Tibial nerve (tissue), 4 donors: ENCODE results near the gene CYBB. TPM values are rescaled to one million over a fixed set of nuclear protein-coding genes. Genes with fewer than 3 reads are reported as not detected.

ENCODE experiments used
- DNase-seq, 2 donors: peaks; one replicate each; pipeline ENCODE4 v3.0.0-alpha.2; 2019; ENCODE audit warnings: low spot score in 2 of 2
- H3K27ac ChIP-seq, 4 donors: fragments of 200-600 bp; sonication (generic) in 3 of 4; one replicate each; pipeline ENCODE4 v1.5.1; 2017 to 2019; ENCODE audit warnings: mild to moderate bottlenecking in 1 of 4
- H3K27me3 ChIP-seq, 2 donors: fragments of 200-600 bp; sonication (generic) in 1 of 2; one replicate each; pipeline versions ENCODE4 v1.5.1 to v1.6.0; 2017 to 2019
- H3K36me3 ChIP-seq, 3 donors: fragments of 200-600 bp; sonication (generic); one replicate each; pipeline ENCODE4 v1.5.1; 2018 to 2019
- H3K4me1 ChIP-seq, 4 donors: fragments of 200-600 bp; sonication (generic) in 3 of 4; one replicate each; pipeline ENCODE4 v1.5.1; 2017 to 2019
- H3K4me3 ChIP-seq, 4 donors: fragments of 200-600 bp; sonication (generic) in 3 of 4; one replicate each; pipeline ENCODE4 v1.5.1; 2017 to 2019; ENCODE audit warnings: mild to moderate bottlenecking in 1 of 4, moderate library complexity in 1 of 4
- H3K9me3 ChIP-seq, 4 donors: fragments of 200-600 bp; sonication (generic) in 3 of 4; one replicate each; pipeline ENCODE4 v1.5.1; 2017 to 2019
- EP300 ChIP-seq, 2 donors: sonication (generic); formaldehyde crosslinking; IDR thresholded peaks; one replicate each; pipeline ENCODE4 v1.6.1; 2017; ENCODE audit warnings: antibody characterized with exemption in 2 of 2, mild to moderate bottlenecking in 1 of 2
- POLR2A ChIP-seq, 2 donors: fragments of 450-650 bp; IDR thresholded peaks; one replicate each; pipeline ENCODE4 v1.6.1; 2017; ENCODE audit warnings: antibody characterized with exemption in 2 of 2, mild to moderate bottlenecking in 2 of 2, moderate library complexity in 2 of 2
- WGBS, 2 donors: methylation state at CpG; one replicate each; pipeline ENCODE4 v1.1.5; 2018; 5-methylcytosine and 5-hydroxymethylcytosine counted together
- total RNA-seq, 4 donors: library from RNA; depleted of rRNA; stranded (reverse); fragments of >200 nt; gene quantifications; one replicate each; pipeline ENCODE4 v1.1.0, GENCODE V29; 2016
- TF ChIP-seq, protein P1 (sequence below), 5 experiments: fragments of 200-600 bp in 3 of 5; fragments of 450-650 bp in 2 of 5; sonication (generic) in 3 of 5; IDR thresholded peaks; one replicate each; pipeline ENCODE4 v1.5.1; 2016 to 2019; ENCODE audit warnings: antibody characterized with exemption in 5 of 5, mild to moderate bottlenecking in 3 of 5, moderate library complexity in 2 of 5

CYBB gene
- total RNA-seq, 4 donors from 2014 or later = 19.5 to 26.0 (median 21.8) TPM

- H3K27ac ChIP-seq = no peak overlapping the region
- H3K36me3 ChIP-seq = no peaks in the 10 kb centered on the region
- no peaks in the 10 kb centered on the region for H3K4me1 ChIP-seq
- H3K4me3 ChIP-seq = no peak overlapping the region
- no peaks in the 10 kb centered on the region for H3K27me3 ChIP-seq
- no peak for DNase-seq
- WGBS, 2 donors = 69 to 70% methylated on average over 2 of the region's 2 CpGs
- H3K9me3 ChIP-seq = no peaks in the 10 kb centered on the region
- TF ChIP-seq EP300 (IDR thresholded peaks at IDR 0.05) (no peak), POLR2A (IDR thresholded peaks at IDR 0.05) (no peak)
- TF ChIP-seq, protein P1, sequence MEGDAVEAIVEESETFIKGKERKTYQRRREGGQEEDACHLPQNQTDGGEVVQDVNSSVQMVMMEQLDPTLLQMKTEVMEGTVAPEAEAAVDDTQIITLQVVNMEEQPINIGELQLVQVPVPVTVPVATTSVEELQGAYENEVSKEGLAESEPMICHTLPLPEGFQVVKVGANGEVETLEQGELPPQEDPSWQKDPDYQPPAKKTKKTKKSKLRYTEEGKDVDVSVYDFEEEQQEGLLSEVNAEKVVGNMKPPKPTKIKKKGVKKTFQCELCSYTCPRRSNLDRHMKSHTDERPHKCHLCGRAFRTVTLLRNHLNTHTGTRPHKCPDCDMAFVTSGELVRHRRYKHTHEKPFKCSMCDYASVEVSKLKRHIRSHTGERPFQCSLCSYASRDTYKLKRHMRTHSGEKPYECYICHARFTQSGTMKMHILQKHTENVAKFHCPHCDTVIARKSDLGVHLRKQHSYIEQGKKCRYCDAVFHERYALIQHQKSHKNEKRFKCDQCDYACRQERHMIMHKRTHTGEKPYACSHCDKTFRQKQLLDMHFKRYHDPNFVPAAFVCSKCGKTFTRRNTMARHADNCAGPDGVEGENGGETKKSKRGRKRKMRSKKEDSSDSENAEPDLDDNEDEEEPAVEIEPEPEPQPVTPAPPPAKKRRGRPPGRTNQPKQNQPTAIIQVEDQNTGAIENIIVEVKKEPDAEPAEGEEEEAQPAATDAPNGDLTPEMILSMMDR (IDR thresholded peaks at IDR 0.05) = no peak
Observed at GRCh38 chrX:37752281-37752680, 27.6 kb upstream of the CYBB start.

GRCh38 chrX:37752936-37753335 lies 26.9 kb upstream of the CYBB start:
- H3K4me3 ChIP-seq = no peak overlapping the region
- no peak for TF ChIP-seq EP300 (IDR thresholded peaks at IDR 0.05)
- TF ChIP-seq POLR2A (IDR thresholded peaks at IDR 0.05) = no peak
- TF ChIP-seq, protein P1 (IDR thresholded peaks at IDR 0.05) = no peak
- H3K4me1 ChIP-seq = no peaks in the 10 kb centered on the region
- no peak overlapping the region for H3K27ac ChIP-seq
- DNase-seq = no peak
- no peaks in the 10 kb centered on the region for H3K9me3 ChIP-seq
- no peaks in the 10 kb centered on the region for H3K27me3 ChIP-seq
- no peaks in the 10 kb centered on the region for H3K36me3 ChIP-seq

- H3K4me1 ChIP-seq = no peaks in the 10 kb centered on the region
Observed at GRCh38 chrX:37753384-37753783, 26.5 kb upstream of the CYBB start.

GRCh38 chrX:37754516-37754915 lies 25.3 kb upstream of the CYBB start:
- Histone ChIP-seq H3K27ac (no peak overlapping the region), H3K4me3 (no peak overlapping the region), H3K36me3 (no peaks in the 10 kb centered on the region), H3K9me3 (no peaks in the 10 kb centered on the region), H3K27me3 (no peaks in the 10 kb centered on the region), H3K4me1 (no peaks in the 10 kb centered on the region)
- TF ChIP-seq, protein P1 (IDR thresholded peaks at IDR 0.05) = no peak
- no peak for TF ChIP-seq POLR2A (IDR thresholded peaks at IDR 0.05)
- no peak for TF ChIP-seq EP300 (IDR thresholded peaks at IDR 0.05)
- no peak for DNase-seq
- WGBS, 2 donors = 74 to 100% methylated on average over 1 to 2 of the region's 2 CpGs

More at GRCh38 chrX:37753384-37753783, 26.5 kb upstream of the CYBB start:
- TF ChIP-seq, protein P1 (IDR thresholded peaks at IDR 0.05) = no peak
- no peak for TF ChIP-seq EP300 (IDR thresholded peaks at IDR 0.05)
- TF ChIP-seq POLR2A (IDR thresholded peaks at IDR 0.05) = no peak
- 57 to 92% methylated on average over 2 of the region's 2 CpGs for WGBS, 2 donors
- DNase-seq = no peak
- Histone ChIP-seq H3K9me3 (no peaks in the 10 kb centered on the region), H3K4me3 (no peak overlapping the region), H3K27me3 (no peaks in the 10 kb centered on the region), H3K27ac (no peak overlapping the region), H3K36me3 (no peaks in the 10 kb centered on the region)

GRCh38 chrX:37755025-37755424 lies 24.8 kb upstream of the CYBB start:
- no peak overlapping the region for H3K27ac ChIP-seq
- no peaks in the 10 kb centered on the region for H3K4me1 ChIP-seq
- no peak overlapping the region for H3K4me3 ChIP-seq
- TF ChIP-seq POLR2A (IDR thresholded peaks at IDR 0.05) (no peak), EP300 (IDR thresholded peaks at IDR 0.05) (peak in 1 of 2 donors; percentile 39)
- no peaks in the 10 kb centered on the region for H3K36me3 ChIP-seq
- H3K9me3 ChIP-seq = no peaks in the 10 kb centered on the region
- no peak for DNase-seq
- H3K27me3 ChIP-seq = no peaks in the 10 kb centered on the region

DNA sequence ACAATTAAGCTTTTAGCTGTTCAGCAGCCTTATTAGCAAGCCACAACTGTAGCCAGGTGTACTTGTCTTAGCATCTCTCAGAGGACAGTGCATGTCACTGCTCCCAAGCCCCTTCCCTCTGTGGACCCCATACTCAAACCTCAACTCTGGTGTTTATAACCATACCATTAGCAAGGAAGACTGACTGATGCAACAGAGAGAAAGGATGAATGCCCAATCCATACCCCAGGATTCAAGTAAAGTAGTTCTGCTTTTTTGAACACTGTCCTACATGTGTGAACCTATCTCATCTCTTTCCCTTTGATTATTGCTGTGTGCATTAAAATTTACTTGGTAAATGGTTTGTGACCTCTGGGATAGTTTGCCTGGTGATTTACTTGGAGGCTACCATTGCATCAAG lies 22.8 kb upstream of the CYBB start:
- TF ChIP-seq, protein P1 (IDR thresholded peaks at IDR 0.05) = no peak
- no peak for TF ChIP-seq EP300 (IDR thresholded peaks at IDR 0.05)
- TF ChIP-seq POLR2A (IDR thresholded peaks at IDR 0.05) = no peak
- H3K4me3 ChIP-seq = no peak overlapping the region
- H3K4me1 ChIP-seq = no peaks in the 10 kb centered on the region
- H3K27me3 ChIP-seq = no peaks in the 10 kb centered on the region
- DNase-seq = no peak
- no peak overlapping the region for H3K27ac ChIP-seq
- H3K9me3 ChIP-seq = no peaks in the 10 kb centered on the region
- H3K36me3 ChIP-seq = no peaks in the 10 kb centered on the region
